ENCODE data around the gene TBCCD1. TPM values are rescaled to one million over a fixed set of nuclear protein-coding genes. Genes with fewer than 3 reads are reported as not detected.

Gene TBCCD1
- total RNA-seq, 1 experiment from 2014 or later, result 7.4 TPM

- H3K36me3 Mint-ChIP-seq (ENCODE audit: insufficient read depth in 1 of 3, low read depth in 3 of 3), result no peaks in the 10 kb centered on the region; a peak in 1 of 7 replicates
- H3K14ac ChIP-seq (ENCODE audit: insufficient read depth, low read length), result no peak overlapping the region; the same call in 1 of the 2 replicates
- no peaks in the 10 kb centered on the region for H3K4me1 ChIP-seq (ENCODE audit: insufficient read depth, low read length)
- no peaks in the 10 kb centered on the region for H3K27me3 ChIP-seq (ENCODE audit: insufficient read depth, low read length)
- H3K27ac Mint-ChIP-seq, result no peak overlapping the region
- no peak overlapping the region for H3K27ac ChIP-seq (ENCODE audit: insufficient read length, low read depth, low read length)
- no CpG with 5 or more reads among the region's 5 CpGs for WGBS (ENCODE audit: extremely low coverage, insufficient read length, low lambda C conversion rate)
- H2BK5ac ChIP-seq (ENCODE audit: insufficient read length, low read length), result no peak overlapping the region
- H3K9ac ChIP-seq (ENCODE audit: extremely low read depth, insufficient read length, low read length), result no peak overlapping the region
- H3K23me2 ChIP-seq (ENCODE audit: insufficient read length, low read depth, low read length, poor library complexity, severe bottlenecking), result no peaks in the 10 kb centered on the region
- H3K18ac ChIP-seq (ENCODE audit: insufficient read length, low read depth, low read length), result no peak overlapping the region
- H2BK12ac ChIP-seq (ENCODE audit: insufficient read length, low read depth, low read length), result no peak overlapping the region
- H3K9me3 Mint-ChIP-seq, result no peaks in the 10 kb centered on the region
- no peak overlapping the region for H2BK15ac ChIP-seq (ENCODE audit: low read depth, low read length)
- no peak overlapping the region for H4K91ac ChIP-seq (ENCODE audit: insufficient read length, low read depth, low read length)
- no peak overlapping the region for H2AFZ ChIP-seq (ENCODE audit: low read length)
- no peak overlapping the region for H2AK5ac ChIP-seq (ENCODE audit: insufficient read length, low read length)
- H3K56ac ChIP-seq (ENCODE audit: insufficient read length, low read depth, low read length), result no peak overlapping the region
- H2BK20ac ChIP-seq (ENCODE audit: low read depth, low read length, poor library complexity, severe bottlenecking), result no peak overlapping the region
- no peak overlapping the region for H3T11ph ChIP-seq (ENCODE audit: low read length)
- no peak overlapping the region for H3K23ac ChIP-seq (ENCODE audit: insufficient read length, low read depth, low read length)
- H3K4ac ChIP-seq (ENCODE audit: low read depth, low read length), result no peak overlapping the region
- no peaks in the 10 kb centered on the region for H3K79me2 ChIP-seq (ENCODE audit: insufficient read depth, low read length)
- no peak overlapping the region for H4K8ac ChIP-seq (replicated peaks; ENCODE audit: insufficient read length, low read depth, low read length)
- DNase-seq, result no peak
- H3K79me1 ChIP-seq (ENCODE audit: insufficient read depth, low read depth, low read length, poor library complexity, severe bottlenecking), result no peaks in the 10 kb centered on the region
- H3K27me3 Mint-ChIP-seq (ENCODE audit: low read depth), result peaks cover 14% of the 10 kb centered on the region
- H4K5ac ChIP-seq (ENCODE audit: insufficient read length, low read depth, low read length), result no peak overlapping the region
- H3K9me3 ChIP-seq (ENCODE audit: control insufficient read depth, low read depth, low read length), result no peaks in the 10 kb centered on the region
- H2BK120ac ChIP-seq (ENCODE audit: low read depth, low read length, poor library complexity, severe bottlenecking), result no peak overlapping the region
- H3K4me1 Mint-ChIP-seq, result peaks cover 8 to 9% of the 10 kb centered on the region in 2 experiments
- no peak for TF ChIP-seq CTCF (conservative IDR thresholded peaks at IDR 0.05)
- H3K4me3 Mint-ChIP-seq, result no peak overlapping the region
- no peak overlapping the region for H3K4me2 ChIP-seq (ENCODE audit: insufficient read depth, insufficient read length, low read length)
- H4K20me1 ChIP-seq (ENCODE audit: control insufficient read depth, insufficient read depth, insufficient read length), result no peaks in the 10 kb centered on the region
Observed at GRCh38 chr3:186612065-186612464, 44.9 kb upstream of the TBCCD1 start.

Measured in H9 (cell line).